Fibroblast of pulmonary artery (primary cell): ENCODE measurements around the gene PF4V1.
A peak's percentile ranks its signal among the peaks of the same experiment; 100 is the strongest.

Experiments used
- DNase-seq: peaks from one replicate; pipeline ENCODE4 v3.0.0-alpha.2; 2010; ENCODE audit warnings: low read depth
- H3K4me3 ChIP-seq: replicated peaks from 2 replicates; pipeline ENCODE4 v1.5.1; 2011; ENCODE audit warnings: low read depth, mild to moderate bottlenecking, control low read depth, low read length, moderate library complexity
- CTCF ChIP-seq: IDR thresholded peaks from 2 replicates; pipeline ENCODE4 v1.5.1; 2011; ENCODE audit warnings: mild to moderate bottlenecking, control low read depth, low read length, inconsistent platforms; ENCODE audit errors: missing control alignments

Gene PF4V1

GRCh38 chr4:73860917-73861316, 7.8 kb downstream of the PF4V1 start:
- DNase-seq: no peak
- TF ChIP-seq CTCF: no peak
- H3K4me3 ChIP-seq: no peak overlapping the region

GRCh38 chr4:73862322-73862721, 9.2 kb downstream of the PF4V1 start:
- no peak overlapping the region for H3K4me3 ChIP-seq
- no peak for DNase-seq
- TF ChIP-seq CTCF: no peak

GRCh38 chr4:73864365-73864764, 11.3 kb downstream of the PF4V1 start:
- peak; percentile 44 for TF ChIP-seq CTCF
- no peak for DNase-seq
- H3K4me3 ChIP-seq: no peak overlapping the region

GRCh38 chr4:73864961-73865360, 11.9 kb downstream of the PF4V1 start:
- no peak overlapping the region for H3K4me3 ChIP-seq
- TF ChIP-seq CTCF: no peak
- DNase-seq: no peak

- H3K4me3 ChIP-seq: no peak overlapping the region
- TF ChIP-seq CTCF: no peak
- no peak for DNase-seq
Observed at GRCh38 chr4:73865431-73866096, 12.5 kb downstream of the PF4V1 start.

- no peak for DNase-seq
- no peak for TF ChIP-seq CTCF
- no peak overlapping the region for H3K4me3 ChIP-seq
Observed at GRCh38 chr4:73866246-73866645, 13.2 kb downstream of the PF4V1 start.

- DNase-seq: no peak
- no peak for TF ChIP-seq CTCF
- H3K4me3 ChIP-seq: no peak overlapping the region
Observed at GRCh38 chr4:73867783-73868182, 14.7 kb downstream of the PF4V1 start.
